Endothelial cell of hepatic sinusoid (primary cell): ENCODE measurements around the gene SF3B1.
"Not testable (repeated sequence)": the region's sequence is repeated elsewhere in the genome, so short reads cannot be mapped to it uniquely, and the experiment has no call there.

ENCODE experiments used
- in situ Hi-C: cut with HindIII; loops from 2 replicates; pipeline ENCODE4 v1.10.0; 2017; ENCODE audit warnings: low sequenced_read_pairs

SF3B1 gene

GRCh38 chr2:197433780-197434438 is 919 bp downstream of the SF3B1 start:
- in situ Hi-C loops: no loop called here

DNA sequence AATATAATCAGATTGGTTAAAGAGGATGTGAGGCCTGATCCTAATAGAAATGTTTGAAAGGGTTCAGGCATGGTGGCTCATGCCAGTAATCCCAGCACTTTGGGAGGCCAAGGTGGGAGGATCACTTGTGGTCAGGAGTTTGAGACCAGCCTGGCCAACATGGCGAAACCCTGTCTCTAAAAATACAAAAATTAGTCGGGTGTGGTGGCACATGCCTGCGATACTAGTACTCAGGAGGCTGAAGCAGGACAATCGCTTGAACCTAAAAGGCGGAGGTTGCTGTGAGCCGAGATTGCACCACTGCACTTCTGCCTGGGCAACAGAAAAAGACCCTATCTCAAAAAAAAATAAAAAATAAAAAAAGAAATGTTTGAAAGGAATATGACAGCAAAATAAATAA is 2.3 kb downstream of the SF3B1 start:
- in situ Hi-C loops: not testable (repeated sequence)

- in situ Hi-C loops: no loop called here
Observed at GRCh38 chr2:197431858-197432257, 3.0 kb downstream of the SF3B1 start.

DNA sequence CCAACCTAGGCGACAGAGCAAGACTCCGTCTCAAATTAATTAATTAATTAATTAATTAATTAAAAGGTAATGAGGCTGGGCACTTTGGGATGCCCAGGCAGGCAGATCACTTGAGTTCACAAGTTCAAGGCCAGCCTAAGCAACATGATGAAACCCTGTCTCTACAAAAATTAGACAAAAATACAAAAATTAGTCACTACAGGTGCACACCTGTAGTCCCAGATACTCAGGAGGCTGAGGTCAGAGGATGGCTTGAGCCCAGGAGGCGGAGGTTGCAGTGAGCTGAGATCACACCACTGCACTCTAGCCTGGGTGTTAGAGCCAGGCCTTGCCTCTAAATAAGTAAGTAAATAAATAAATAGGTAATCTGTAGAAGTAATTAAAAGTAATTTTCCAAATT is 6.8 kb downstream of the SF3B1 start:
- in situ Hi-C loops: no loop called here

- in situ Hi-C loops: no loop called here
Observed at GRCh38 chr2:197426723-197427603, 7.9 kb downstream of the SF3B1 start.

- in situ Hi-C loops: no loop called here
Observed at GRCh38 chr2:197425550-197425949, 9.3 kb downstream of the SF3B1 start.

DNA sequence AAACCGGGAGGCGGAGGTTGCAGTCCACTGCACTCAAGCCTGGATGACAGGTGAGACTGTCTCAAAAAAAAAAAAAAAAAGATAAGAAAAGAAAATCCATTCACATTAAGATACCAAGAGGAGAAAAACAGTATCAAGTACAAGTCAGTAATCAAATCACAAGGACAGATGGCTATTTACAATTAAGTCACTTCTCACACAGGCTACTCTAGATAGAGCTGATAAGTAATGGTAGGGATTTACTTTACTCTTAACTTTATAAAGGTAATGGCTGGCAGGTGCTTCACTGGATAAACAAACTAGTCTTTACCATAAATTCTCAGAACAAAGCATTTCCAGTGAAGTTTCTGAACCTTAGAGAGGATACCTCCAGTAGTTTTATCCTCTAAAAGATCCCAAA is 11.5 kb downstream of the SF3B1 start:
- in situ Hi-C loops: no loop called here

DNA sequence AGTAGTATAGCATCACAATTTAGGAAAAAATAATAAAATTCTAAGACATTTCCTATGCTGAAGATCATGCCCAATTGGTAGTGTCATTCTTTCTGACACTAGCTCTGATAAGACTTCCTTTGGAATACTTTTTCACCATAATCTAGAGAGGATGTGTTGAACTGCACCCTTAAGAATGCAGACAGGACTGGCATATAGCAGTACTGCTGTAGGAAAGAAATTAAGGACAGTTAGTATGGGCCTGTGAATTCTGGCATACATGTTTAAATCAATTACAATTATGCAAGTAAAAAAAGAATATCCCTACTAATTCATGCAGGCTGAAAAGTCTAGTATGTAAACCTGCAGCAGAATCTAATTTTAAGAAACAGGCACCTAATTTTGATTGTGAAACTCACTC is 15.4 kb downstream of the SF3B1 start:
- in situ Hi-C loops: no loop called here

- in situ Hi-C loops: no loop called here
Observed at GRCh38 chr2:197416268-197416667, 18.6 kb downstream of the SF3B1 start.

- in situ Hi-C loops: no loop called here
Observed at GRCh38 chr2:197414515-197414914, 20.3 kb downstream of the SF3B1 start.

- in situ Hi-C loops: no loop called here
Observed at GRCh38 chr2:197414039-197414438, 20.8 kb downstream of the SF3B1 start.

- in situ Hi-C loops: loop anchor here (5.0 kb wide), 1 partner anchor 72 kb away; no protein-coding TSS in a partner anchor
Observed at GRCh38 chr2:197405582-197405981, 29.2 kb downstream of the SF3B1 start.

DNA sequence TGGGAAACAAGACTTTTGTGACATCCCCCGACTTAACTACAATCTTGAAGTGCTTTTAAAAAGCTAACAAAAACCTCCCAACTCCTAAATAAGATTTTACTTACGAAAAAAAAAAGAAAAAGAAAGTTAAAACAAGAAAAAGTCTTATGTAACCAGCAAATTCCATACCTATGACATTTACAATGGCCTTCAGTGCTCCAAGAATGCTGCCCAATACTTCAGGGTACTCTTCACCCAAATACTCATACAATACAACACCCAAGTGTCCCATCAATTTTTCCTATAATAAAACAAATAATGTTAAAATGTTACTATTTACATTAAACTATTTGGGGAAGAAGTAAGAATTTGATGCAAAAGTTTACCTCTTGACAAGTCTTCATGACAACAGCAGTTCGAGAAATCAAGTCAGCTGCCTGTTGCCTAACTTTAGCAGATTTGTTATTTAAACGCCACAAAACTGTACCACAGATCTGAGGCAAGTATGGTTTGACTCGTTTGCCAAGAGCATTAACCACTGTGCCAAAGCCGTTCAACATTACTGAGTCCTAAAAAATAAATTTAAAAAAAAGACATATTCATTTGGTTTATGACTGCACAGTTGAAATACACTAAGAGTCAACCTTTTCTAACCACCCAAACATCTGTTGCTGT is 34.8 kb downstream of the SF3B1 start:
- in situ Hi-C loops: no loop called here

DNA sequence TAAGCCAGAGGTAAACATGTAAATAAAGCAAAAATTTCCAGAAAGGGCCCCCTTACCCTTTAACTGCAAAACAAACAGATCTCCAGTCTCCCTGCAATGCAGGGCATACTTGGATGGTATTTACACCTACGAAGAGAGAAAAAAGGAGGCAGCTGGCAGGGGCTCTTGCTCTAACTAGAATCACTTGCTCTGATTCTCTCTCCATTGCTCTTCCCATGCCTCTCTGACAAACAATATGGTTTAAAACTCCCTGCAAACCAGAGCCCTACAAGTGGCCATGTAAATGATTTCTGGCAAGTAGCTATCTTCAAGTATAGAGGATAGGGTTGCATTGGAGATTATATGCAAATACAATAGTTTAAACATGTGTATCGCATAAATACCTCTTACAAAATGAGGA is 35.9 kb downstream of the SF3B1 start:
- in situ Hi-C loops: no loop called here

GRCh38 chr2:197391220-197391717 is 43.6 kb downstream of the SF3B1 start:
- in situ Hi-C loops: no loop called here

DNA sequence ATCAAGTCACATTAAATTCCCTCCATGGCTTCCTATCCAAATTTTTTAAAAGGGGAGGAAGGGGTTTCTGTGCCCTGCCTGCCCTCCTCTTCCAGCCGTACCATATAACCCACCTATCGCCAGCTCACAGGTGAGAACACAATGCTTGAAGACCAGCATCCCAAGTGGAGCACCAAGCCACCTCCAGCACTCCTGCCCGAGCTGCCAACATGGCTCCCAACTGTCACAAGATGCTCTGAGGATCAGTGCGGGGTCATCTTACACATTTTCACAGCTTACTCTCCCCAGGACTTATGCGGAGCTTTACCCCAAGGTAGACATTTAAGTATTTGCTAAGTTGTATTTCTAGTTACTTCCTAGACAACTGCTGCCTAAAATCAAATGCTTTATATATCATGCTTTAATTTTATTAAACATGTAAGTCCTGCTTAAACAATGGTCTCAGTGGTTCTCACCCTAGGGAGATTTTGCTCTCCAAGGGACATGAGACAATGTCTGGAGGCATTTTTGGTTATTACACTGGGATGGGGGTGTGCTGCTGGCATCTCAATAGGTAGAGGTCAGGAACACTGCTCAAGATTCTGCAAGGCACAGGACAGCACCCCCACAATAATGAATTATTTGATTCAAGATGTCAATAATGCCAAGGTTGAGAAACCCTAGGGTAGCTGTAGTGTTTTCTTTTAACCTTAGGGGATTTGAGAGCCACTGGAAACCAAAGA is 45.8 kb downstream of the SF3B1 start:
- in situ Hi-C loops: no loop called here

DNA sequence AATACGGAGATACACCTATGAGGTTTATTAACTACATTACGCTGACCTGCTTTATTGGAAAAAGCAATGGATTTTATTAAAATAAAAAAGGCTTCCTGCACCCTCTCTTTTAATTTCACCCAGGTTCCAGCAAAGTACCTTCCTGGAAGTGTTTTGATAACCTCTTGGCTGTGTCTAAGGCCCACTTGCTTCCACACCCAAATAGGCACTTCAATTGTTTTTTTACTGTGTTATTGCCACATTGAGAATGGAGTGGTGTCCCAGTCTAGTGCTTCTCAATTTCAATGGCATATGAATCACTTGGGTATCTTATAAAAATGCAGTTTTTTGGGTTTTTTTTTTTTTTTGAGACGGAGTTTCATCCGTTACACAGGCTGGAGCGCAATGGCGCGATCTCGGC is 47.6 kb downstream of the SF3B1 start:
- in situ Hi-C loops: no loop called here

DNA sequence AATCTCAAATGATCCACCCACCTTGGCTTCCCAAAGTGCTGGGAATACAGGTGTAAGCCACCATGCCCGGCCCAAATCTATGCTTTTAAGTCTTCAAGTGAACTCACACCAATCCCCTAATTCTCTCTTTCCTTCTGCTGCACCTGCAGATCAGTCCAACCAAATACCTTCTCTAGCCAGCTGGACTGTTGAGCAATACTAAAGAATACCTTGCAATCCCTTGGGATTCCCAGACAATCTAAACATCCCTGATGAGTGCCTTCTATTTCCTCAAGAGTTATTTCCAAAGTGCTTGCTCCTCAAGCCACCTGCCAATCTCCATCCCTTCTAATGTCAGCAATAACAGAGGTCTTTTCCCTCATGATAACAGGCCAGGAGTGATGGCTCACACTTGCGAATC is 48.6 kb downstream of the SF3B1 start:
- in situ Hi-C loops: no loop called here

DNA sequence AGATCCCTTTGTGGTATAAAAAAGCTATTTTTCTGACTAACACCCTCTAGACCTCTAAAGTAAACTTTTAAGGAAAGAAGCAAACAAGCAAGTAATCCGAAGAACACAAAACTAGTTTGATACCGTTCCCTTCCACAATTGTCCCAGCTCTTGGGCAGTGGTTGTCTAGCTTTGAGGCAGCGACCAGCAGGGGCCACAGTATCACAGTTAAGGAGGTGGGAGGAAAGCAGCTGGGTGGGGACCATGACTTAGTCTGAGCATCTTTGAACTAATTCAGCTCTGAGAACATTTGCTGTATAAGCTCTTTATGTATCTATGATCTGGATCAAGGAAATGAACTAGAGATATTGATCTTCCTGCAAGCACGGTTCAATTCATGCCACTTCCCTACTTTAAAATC is 51.0 kb downstream of the SF3B1 start:
- in situ Hi-C loops: no loop called here

- in situ Hi-C loops: no loop called here
Observed at GRCh38 chr2:197381641-197382040, 53.2 kb downstream of the SF3B1 start.

- in situ Hi-C loops: not testable (repeated sequence)
Observed at GRCh38 chr2:197379918-197380309, 54.9 kb downstream of the SF3B1 start.
